GM18511 (cell line): Measurements from ENCODE around the gene HOXC4.

Experiments used
- ATAC-seq: cut with Tn5 transposase; IDR thresholded peaks from one replicate; pipeline ENCODE4 v1.9.1; 2021; ENCODE audit warnings: mild to moderate bottlenecking, moderate library complexity; ENCODE audit not compliant: unreplicated experiment

Gene HOXC4

DNA sequence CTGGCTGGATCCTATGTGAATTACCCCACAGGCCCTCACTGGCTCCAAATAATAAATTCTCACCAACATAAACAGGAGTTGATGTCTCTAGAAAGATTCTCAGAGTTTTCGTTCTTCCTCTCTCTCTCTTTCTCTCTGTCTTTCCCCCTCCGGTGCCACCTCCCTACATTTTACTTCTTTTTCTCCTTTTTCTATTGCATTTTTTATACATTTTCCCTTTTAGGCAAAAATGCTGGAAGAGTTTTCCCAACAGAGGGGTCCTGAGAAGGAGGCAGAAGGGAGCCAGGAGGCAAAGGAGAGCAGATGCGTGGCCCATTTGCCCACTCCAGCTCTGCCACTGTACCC lies 26.2 kb upstream of the HOXC4 start:
- no peak for ATAC-seq

GRCh38 chr12:54028314-54029201 lies 25.1 kb upstream of the HOXC4 start, which contains the start of gene HOXC6:
Gene HOXC6 (plus strand): TSS chr12:54028440. CDS start chr12:54028522, 82 bp downstream.
- no peak for ATAC-seq

DNA sequence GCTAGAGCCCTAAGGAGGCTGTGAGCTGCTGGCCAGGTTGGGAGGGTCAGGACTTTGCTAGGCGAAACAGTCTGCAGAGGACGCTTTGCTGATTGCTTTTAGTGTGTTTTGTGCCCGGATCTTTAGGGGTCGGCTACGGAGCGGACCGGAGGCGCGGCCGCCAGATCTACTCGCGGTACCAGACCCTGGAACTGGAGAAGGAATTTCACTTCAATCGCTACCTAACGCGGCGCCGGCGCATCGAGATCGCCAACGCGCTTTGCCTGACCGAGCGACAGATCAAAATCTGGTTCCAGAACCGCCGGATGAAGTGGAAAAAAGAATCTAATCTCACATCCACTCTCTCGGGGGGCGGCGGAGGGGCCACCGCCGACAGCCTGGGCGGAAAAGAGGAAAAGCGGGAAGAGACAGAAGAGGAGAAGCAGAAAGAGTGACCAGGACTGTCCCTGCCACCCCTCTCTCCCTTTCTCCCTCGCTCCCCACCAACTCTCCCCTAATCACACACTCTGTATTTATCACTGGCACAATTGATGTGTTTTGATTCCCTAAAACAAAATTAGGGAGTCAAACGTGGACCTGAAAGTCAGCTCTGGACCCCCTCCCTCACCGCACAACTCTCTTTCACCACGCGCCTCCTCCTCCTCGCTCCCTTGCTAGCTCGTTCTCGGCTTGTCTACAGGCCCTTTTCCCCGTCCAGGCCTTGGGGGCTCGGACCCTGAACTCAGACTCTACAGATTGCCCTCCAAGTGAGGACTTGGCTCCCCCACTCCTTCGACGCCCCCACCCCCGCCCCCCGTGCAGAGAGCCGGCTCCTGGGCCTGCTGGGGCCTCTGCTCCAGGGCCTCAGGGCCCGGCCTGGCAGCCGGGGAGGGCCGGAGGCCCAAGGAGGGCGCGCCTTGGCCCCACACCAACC lies 23.9 kb upstream of the HOXC4 start:
- ATAC-seq: no peak

GRCh38 chr12:54030442-54030801 lies 23.2 kb upstream of the HOXC4 start:
- no peak for ATAC-seq

DNA sequence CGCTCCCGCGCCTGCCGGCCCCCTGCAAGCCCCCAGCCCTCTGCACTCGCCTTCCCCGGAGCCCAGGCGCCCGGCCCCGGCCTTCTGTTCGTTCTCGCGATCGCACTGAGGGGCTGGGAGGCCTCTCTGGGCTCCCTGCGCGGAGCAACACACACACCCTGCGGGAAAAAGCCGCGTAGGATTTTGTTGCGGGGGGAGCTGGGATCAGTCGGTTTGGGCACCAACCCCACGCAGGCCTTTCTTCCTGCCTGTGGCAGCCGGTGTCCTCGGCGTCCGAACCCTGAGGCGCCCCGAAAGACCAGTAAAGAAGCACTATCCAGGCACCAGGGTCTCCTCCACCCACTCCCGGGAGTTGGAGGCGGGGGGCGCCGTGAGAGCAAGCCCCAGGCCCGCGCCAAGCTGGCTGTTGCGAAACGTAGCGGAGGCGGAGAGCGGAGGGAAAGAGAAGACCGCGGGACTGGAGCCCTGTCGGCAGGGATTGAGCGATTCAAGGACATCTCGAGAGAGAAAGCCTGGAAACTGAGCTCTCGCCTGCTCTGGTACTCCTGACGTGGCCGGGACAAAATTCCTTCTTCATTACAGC lies 22.7 kb upstream of the HOXC4 start:
- ATAC-seq: no peak

GRCh38 chr12:54031480-54031879 lies 22.2 kb upstream of the HOXC4 start:
- ATAC-seq: no peak

- no peak for ATAC-seq
Measured at GRCh38 chr12:54032086-54032619, 21.5 kb upstream of the HOXC4 start.

- no peak for ATAC-seq
Measured at GRCh38 chr12:54032627-54033100, 21.0 kb upstream of the HOXC4 start, which contains the start of gene HOXC5. Gene HOXC5 (plus strand): TSS chr12:54033050. CDS start chr12:54033123, 73 bp downstream.

- no peak for ATAC-seq
Measured at GRCh38 chr12:54033106-54033979, 20.3 kb upstream of the HOXC4 start.

GRCh38 chr12:54033980-54034784 lies 19.5 kb upstream of the HOXC4 start:
- ATAC-seq: no peak

DNA sequence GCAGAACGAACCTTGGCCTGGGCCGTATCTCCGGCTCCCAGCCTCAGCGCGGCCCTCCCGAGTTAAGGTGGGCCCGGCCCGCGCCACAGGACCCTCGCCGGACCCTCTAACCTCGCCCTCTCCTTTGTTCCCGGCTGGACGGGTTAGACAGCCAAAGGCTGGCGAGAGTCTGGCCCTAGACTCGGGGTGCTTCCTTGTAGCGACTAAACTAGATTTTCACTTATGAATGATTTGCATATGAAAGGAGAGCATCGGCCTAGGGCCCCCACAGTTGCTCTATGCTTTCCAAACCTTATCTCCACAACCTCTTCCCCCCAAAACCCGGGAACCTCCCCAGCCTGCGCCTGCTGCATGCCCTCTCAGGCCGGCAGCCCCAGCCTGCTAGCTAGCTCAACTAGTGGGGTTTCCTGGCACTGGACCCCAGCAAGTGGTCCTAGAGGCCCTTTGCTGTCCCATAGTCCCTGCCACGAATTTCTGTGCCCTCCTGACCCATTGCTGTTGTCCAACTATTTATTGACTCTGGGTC lies 18.8 kb upstream of the HOXC4 start:
- no peak for ATAC-seq

DNA sequence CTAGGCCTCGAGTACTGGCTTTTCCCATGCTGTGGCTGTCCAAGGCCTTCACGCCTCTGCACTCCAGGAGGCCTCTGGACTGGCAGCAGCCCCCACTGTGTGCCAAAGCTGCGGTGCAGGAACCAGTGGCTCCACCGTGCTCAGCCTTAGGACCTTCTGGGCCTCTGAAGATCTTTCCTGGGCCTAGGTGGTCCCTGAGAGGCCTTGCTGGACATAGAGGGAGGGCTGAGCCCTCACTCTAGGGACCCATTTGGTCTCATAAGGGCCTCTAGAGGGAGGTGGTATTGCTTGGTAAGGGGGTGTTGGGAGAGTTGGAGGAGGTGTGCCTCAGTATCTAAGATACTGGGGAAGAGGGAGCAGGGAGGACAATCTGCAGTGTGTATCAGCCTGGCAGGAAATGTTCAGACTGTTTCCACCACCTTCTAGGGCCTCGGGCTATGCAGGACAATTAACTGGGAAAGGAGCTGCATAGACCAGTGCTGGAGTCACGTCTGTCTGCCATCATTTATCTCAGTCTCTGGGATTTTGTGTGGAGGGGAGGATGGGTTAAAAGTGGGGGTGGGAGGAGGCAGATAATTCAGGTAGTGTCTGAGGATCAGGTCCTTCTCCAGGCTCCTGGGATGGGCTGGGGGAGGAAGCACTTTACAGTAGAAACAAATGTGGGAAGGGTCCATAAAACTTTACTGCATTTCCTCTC lies 17.9 kb upstream of the HOXC4 start:
- no peak for ATAC-seq

- ATAC-seq: peak; percentile 47
Measured at GRCh38 chr12:54036620-54037359, 16.8 kb upstream of the HOXC4 start.

DNA sequence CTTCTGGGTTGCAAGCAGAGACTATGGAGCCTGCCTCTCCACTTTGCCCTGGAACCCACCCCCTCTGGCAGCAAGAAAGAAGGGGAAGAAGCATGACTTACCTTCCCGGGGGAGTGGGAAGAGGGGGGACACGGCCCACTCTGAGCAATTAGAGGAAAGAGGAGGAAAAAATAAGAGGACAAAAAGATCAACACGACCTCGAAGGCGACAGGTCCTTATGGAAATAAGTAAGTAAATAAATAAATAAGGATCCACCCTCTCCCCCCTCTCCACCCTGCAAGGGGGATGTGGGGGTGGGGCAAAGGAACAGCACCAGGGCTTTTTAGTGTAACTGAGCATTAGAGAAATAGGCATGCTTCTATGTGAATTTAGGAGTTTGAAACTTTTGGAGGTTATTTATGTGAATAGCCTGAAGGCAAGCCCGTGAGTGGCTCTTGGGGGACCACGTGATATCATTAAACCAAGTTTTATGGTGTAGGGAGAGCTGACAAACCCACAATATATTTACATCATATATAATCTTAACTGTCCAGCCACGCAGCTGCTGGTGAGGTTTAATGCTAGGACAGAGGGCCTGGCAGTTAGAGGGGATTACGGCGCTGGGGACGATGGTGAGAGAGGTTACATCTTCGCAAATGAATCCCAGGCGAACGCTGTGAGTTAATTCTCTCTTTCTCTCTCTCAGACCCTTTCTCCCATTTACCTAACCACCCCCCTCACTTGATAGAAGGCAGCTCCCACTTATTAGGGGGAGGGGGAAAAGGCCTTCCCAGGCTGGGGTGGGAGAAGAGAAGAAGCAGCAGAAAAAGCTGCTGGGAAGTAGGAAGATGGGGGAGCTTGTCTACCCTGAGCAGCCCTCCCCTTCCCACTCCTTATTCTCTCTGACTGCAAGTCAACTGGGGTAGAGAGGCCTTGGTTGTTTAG lies 16.0 kb upstream of the HOXC4 start:
- ATAC-seq: no peak

- ATAC-seq: no peak
Measured at GRCh38 chr12:54038284-54038870, 15.3 kb upstream of the HOXC4 start.

DNA sequence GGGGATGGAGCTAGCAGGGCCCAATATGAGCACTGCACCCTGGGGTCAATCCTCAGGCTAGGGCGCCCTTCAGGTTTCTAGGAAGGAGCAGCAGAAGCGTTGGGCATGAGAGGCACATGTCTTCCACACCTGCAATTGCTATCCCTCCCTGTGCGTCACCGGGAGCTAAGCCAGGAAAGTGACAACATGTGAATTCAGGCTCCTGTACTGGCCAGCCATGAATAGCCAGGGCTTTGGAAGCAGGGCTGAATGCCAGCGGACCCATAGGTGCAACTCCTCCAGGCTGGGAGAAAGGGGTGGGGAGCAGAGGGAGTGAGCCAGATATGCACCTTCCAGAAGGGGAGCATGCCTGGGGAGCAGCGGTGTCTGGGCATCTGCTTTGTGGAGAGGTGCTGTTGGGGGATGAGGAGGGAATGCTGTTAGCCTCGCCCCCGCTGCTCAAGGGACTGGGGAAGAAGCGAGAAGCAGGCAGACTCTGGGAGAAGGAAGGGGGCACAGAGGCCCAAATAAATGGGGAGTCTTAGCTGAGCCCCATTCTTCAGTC lies 14.7 kb upstream of the HOXC4 start:
- no peak for ATAC-seq
